Transverse colon (tissue), 4 donors: ENCODE results near the gene KIF2A. TPM values are rescaled to one million over a fixed set of nuclear protein-coding genes. Genes with fewer than 3 reads are reported as not detected.
A peak's percentile ranks its signal among the peaks of the same experiment; 100 is the strongest.

Source experiments
- DNase-seq: peaks from one replicate; pipeline ENCODE4 v3.0.0-alpha.2; 2019
- H3K27ac ChIP-seq, 4 donors: fragments of 200-600 bp; sonication (generic); 2 replicates each; pipeline ENCODE4 v1.5.1; 2016 to 2018; ENCODE audit warnings: inconsistent platforms in 4 of 4
- H3K27me3 ChIP-seq: fragments of 200-600 bp; sonication (generic); 2 replicates; pipeline ENCODE4 v1.5.1; 2017; ENCODE audit warnings: inconsistent platforms
- H3K36me3 ChIP-seq, 4 donors: fragments of 200-600 bp; sonication (generic); 2 replicates each; pipeline ENCODE4 v1.5.1; 2017 to 2019; ENCODE audit warnings: inconsistent platforms in 4 of 4
- H3K4me1 ChIP-seq, 4 donors: fragments of 200-600 bp; sonication (generic); 2 replicates each; pipeline ENCODE4 v1.5.1; 2017 to 2020; ENCODE audit warnings: inconsistent platforms in 4 of 4
- H3K4me3 ChIP-seq, 4 donors: fragments of 200-600 bp; sonication (generic); 1 replicate in 1 of 4; 2 replicates in 3 of 4; pipeline versions ENCODE4 v1.5.1 to v1.6.1; 2017 to 2019; ENCODE audit warnings: inconsistent platforms in 4 of 4
- H3K9me3 ChIP-seq, 2 donors: fragments of 200-600 bp; sonication (generic); 2 replicates each; pipeline ENCODE4 v1.5.1; 2017 to 2019; ENCODE audit warnings: inconsistent platforms in 2 of 2
- EP300 ChIP-seq: sonication (generic); formaldehyde crosslinking; IDR thresholded peaks from one replicate; pipeline ENCODE4 v1.6.1; 2017; ENCODE audit warnings: antibody characterized with exemption, low read depth
- POLR2A ChIP-seq: fragments of 450-650 bp; IDR thresholded peaks from one replicate; pipeline ENCODE4 v1.6.1; 2016; ENCODE audit warnings: antibody characterized with exemption, mild to moderate bottlenecking, moderate library complexity
- POLR2AphosphoS5 ChIP-seq, 3 donors: sonication (generic); formaldehyde crosslinking; IDR thresholded peaks; one replicate each; pipeline ENCODE4 v1.6.1; 2016; ENCODE audit warnings: antibody characterized with exemption in 3 of 3
- WGBS, 2 donors: methylation state at CpG; one replicate each; pipeline ENCODE4 v1.1.5; 2018; ENCODE audit warnings: low coverage in 1 of 2; 5-methylcytosine and 5-hydroxymethylcytosine counted together
- in situ Hi-C, 4 donors: fragments of 200-750 bp; cut with MboI; loops; one replicate each; pipeline versions ENCODE4 v1.15.0 to v1.15.1; 2017; ENCODE audit warnings: low sequenced_read_pairs in 3 of 4, low pct_ligation_motif_present in 1 of 4, low pct_unique_long_range_greater_than_20kb in 1 of 4
- intact Hi-C: fragments of 100-400 bp; cut with DNase I; formaldehyde crosslinking; loops from one replicate; pipeline ENCODE4 v1.15.1; 2023; ENCODE audit warnings: low total_unique reads
- total RNA-seq, 4 donors: library from RNA; depleted of rRNA; stranded (reverse); fragments of >200 nt; gene quantifications; one replicate each; pipeline ENCODE4 v1.1.0, GENCODE V29; 2016
- TF ChIP-seq, protein P1 (sequence below), 5 experiments: fragments of 200-600 bp in 3 of 5; fragments of 450-650 bp in 2 of 5; sonication (generic) in 3 of 5; IDR thresholded peaks; 1 replicate in 2 of 5; 2 replicates in 3 of 5; pipeline ENCODE4 v1.5.1; 2016 to 2017; ENCODE audit warnings: antibody characterized with exemption in 5 of 5, inconsistent platforms in 3 of 5, mild to moderate bottlenecking in 2 of 5, moderate library complexity in 1 of 5

Gene KIF2A
- total RNA-seq, result 10 to 100 TPM; 15.3 to 61.9 (median 32.7) TPM

DNA sequence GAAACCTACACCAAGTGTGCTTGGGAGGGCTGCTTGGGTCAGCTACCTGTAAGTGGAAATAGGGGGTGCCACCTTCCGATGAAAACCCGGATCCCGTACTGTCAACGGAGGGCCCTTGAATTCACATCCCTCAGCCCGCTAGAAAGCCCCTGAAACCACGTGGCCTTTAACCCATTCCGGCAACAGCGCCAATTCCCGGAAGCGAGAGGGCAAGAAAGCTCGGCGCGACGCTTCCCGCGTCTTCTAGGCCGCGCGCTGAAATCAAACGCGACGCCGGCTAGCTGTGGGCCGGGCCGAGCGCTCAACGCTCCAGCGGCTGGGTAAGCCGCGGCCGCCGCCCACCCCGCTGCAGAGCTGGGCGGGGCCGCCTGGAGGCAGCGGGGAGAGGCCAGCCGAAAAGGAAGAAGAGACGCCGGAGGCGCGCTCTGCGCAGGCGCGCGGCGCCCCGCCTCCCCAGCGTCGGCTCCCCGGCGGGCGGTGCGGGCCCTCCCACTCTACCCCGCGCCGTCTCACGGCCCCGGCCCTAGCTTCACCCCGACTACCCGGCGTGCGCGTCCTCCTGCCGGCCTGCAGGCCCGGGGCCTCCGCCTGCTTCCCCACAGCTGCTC is at the start of gene KIF2A:
Gene KIF2A, plus strand, starts transcription at position 492 of the 608 bp plus-strand sequence. CDS start 267 bp downstream, outside the sequence.
- Histone ChIP-seq H3K36me3 (no peaks in the 10 kb centered on the region), H3K4me3 (peak within 1 kb of the TSS; percentile 53 to 89 (median 66)), H3K27ac (peak within 1 kb of the TSS; percentile 91 to 97 (median 92)), H3K9me3 (no peaks in the 10 kb centered on the region), H3K27me3 (no peaks in the 10 kb centered on the region), H3K4me1 (peaks cover 8 to 25% (median 13%) of the 10 kb centered on the region in 4 donors)
- WGBS, 2 donors, result 1% methylated on average over 37 of the region's 66 CpGs; no CpG with 5 or more reads in 1 of the 2 donors
- DNase-seq, result peak; percentile 93
- intact Hi-C loops, result no loop called here
- TF ChIP-seq, protein P1, sequence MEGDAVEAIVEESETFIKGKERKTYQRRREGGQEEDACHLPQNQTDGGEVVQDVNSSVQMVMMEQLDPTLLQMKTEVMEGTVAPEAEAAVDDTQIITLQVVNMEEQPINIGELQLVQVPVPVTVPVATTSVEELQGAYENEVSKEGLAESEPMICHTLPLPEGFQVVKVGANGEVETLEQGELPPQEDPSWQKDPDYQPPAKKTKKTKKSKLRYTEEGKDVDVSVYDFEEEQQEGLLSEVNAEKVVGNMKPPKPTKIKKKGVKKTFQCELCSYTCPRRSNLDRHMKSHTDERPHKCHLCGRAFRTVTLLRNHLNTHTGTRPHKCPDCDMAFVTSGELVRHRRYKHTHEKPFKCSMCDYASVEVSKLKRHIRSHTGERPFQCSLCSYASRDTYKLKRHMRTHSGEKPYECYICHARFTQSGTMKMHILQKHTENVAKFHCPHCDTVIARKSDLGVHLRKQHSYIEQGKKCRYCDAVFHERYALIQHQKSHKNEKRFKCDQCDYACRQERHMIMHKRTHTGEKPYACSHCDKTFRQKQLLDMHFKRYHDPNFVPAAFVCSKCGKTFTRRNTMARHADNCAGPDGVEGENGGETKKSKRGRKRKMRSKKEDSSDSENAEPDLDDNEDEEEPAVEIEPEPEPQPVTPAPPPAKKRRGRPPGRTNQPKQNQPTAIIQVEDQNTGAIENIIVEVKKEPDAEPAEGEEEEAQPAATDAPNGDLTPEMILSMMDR (IDR thresholded peaks at IDR 0.05), result peak in 3 of 5 experiments; percentile 21 to 43 (median 24)
- TF ChIP-seq POLR2AphosphoS5 (IDR thresholded peaks at IDR 0.05) (peak in 2 of 3 donors; percentile 6 to 81), POLR2A (no peak), EP300 (no peak)
- in situ Hi-C loops, result no loop called here

DNA sequence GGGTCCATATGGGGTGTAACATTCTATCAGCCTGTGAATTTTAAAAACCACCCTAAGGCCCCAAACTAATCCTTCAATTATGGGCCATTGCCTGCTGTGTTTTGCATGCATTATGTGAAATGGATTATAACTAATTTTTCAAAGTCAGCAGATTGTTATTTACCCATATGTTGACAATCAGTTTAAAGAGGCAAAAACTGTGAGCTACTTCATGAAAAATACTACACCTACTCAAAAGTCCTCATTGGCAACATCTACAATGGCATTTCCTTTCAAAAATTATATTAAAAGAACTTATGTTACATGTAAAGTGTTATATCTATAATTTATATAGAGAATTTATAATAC is 49.0 kb upstream of the KIF2A start:
- no peaks in the 10 kb centered on the region for H3K9me3 ChIP-seq
- intact Hi-C loops, result no loop called here
- in situ Hi-C loops, result no loop called here
- H3K27ac ChIP-seq, result no peak overlapping the region
- H3K27me3 ChIP-seq, result no peaks in the 10 kb centered on the region
- DNase-seq, result no peak
- no peaks in the 10 kb centered on the region for H3K36me3 ChIP-seq
- no peak for TF ChIP-seq POLR2A
- TF ChIP-seq EP300, result no peak
- TF ChIP-seq POLR2AphosphoS5 (IDR thresholded peaks at IDR 0.05), result no peak
- TF ChIP-seq, protein P1 (IDR thresholded peaks at IDR 0.05), result no peak
- no peak overlapping the region for H3K4me3 ChIP-seq
- no peaks in the 10 kb centered on the region for H3K4me1 ChIP-seq

DNA sequence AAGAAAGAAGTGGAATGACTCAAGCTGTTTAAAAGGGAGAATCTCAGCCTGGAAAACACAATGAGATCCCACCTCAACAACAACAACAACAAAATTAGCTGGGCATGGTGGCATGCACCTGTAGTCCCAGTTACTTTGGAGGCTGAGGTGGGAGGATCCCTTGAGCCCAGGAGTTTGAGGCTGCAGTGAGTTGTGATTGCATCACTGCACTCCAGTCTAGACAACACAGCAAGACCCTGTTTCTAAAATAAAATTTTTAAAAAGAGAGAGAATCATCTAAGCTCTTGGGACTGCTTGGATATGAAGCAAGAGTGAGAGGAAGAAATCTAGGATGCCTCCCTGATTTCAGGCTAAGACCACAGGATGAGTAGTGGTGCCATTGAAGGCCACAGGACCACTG is 47.4 kb upstream of the KIF2A start:
- no peak for TF ChIP-seq EP300
- no peak for TF ChIP-seq POLR2A
- TF ChIP-seq, protein P1 (IDR thresholded peaks at IDR 0.05), result no peak
- TF ChIP-seq POLR2AphosphoS5 (IDR thresholded peaks at IDR 0.05), result no peak
- no peak for DNase-seq
- Histone ChIP-seq H3K4me1 (no peaks in the 10 kb centered on the region), H3K36me3 (no peaks in the 10 kb centered on the region), H3K4me3 (no peak overlapping the region), H3K27ac (no peak overlapping the region), H3K9me3 (no peaks in the 10 kb centered on the region), H3K27me3 (no peaks in the 10 kb centered on the region)
- intact Hi-C loops (no loop called here), in situ Hi-C loops (no loop called here)

DNA sequence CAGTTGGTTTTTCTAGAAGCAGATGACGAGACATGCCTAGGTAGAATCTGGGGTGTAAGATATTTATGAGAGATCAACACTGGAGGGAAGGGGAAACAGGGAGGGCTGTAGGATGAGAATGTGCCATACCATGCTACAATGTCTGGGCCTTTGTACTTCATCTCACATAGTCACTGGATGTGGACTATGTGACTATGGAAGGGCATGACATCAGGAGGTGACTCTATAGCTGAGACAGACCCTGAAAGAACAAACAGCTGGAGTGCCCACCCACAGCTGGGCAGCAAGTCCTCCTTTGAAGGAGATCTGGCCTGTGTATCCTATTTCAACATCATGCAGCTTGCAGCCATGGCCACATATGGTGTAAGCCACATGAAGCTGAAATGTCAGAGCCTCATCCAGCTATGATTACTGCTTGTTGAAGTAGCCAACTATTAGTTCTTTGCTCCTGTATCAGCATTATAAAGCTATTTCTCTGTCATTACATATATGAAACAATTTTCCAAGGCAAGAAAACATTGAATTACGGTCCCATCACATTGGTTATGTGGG is 46.2 kb upstream of the KIF2A start:
- intact Hi-C loops (no loop called here), in situ Hi-C loops (no loop called here)

More for the DNA sequence above, 46.2 kb upstream of the KIF2A start:
- no peak for DNase-seq
- WGBS, 2 donors, result 94 to 100% methylated on average over 1 to 2 of the region's 2 CpGs
- Histone ChIP-seq H3K27me3 (no peaks in the 10 kb centered on the region), H3K36me3 (no peaks in the 10 kb centered on the region), H3K4me3 (no peak overlapping the region), H3K9me3 (no peaks in the 10 kb centered on the region), H3K27ac (no peak overlapping the region), H3K4me1 (no peaks in the 10 kb centered on the region)
- no peak for TF ChIP-seq POLR2A
- TF ChIP-seq POLR2AphosphoS5 (IDR thresholded peaks at IDR 0.05), result no peak
- TF ChIP-seq EP300, result no peak
- TF ChIP-seq, protein P1 (IDR thresholded peaks at IDR 0.05), result no peak
